Middle frontal gyrus (tissue), 1 donor: ENCODE results near the gene NOL12.
"Not testable (repeated sequence)": the region's sequence is repeated elsewhere in the genome, so short reads cannot be mapped to it uniquely, and the experiment has no call there.

Experiments
- DNase-seq: peaks from one replicate; pipeline ENCODE4 v3.0.0-alpha.2; 2015; ENCODE audit warnings: low spot score; ENCODE audit errors: extremely low spot score

The NOL12 gene

GRCh38 chr22:37686002-37686982, at the start of gene NOL12:
Gene NOL12, plus strand, starts transcription at chr22:37686343. Its CDS starts 50 bp downstream, at chr22:37686393.
- peak; percentile 76 for DNase-seq

- DNase-seq: no peak
Measured at GRCh38 chr22:37636949-37637273, 49.2 kb upstream of the NOL12 start.

GRCh38 chr22:37638391-37639069, 47.6 kb upstream of the NOL12 start:
- DNase-seq: no peak

GRCh38 chr22:37639070-37639760, 46.9 kb upstream of the NOL12 start, which contains the start of gene SH3BP1:
Gene SH3BP1, plus strand, starts transcription at chr22:37639669. Its CDS starts 119 bp downstream, at chr22:37639788.
- no peak for DNase-seq

- no peak for DNase-seq
Measured at GRCh38 chr22:37639771-37640590, 46.2 kb upstream of the NOL12 start.

GRCh38 chr22:37640591-37641560, 45.3 kb upstream of the NOL12 start:
- DNase-seq: no peak

GRCh38 chr22:37641561-37641949, 44.6 kb upstream of the NOL12 start:
- no peak for DNase-seq

- DNase-seq: peak; percentile 73
Measured at GRCh38 chr22:37643225-37643847, 42.8 kb upstream of the NOL12 start.

- no peak for DNase-seq
Measured at GRCh38 chr22:37647317-37647716, 38.8 kb upstream of the NOL12 start.

- DNase-seq: no peak
Measured at GRCh38 chr22:37647928-37648327, 38.2 kb upstream of the NOL12 start.

- no peak for DNase-seq
Measured at GRCh38 chr22:37650463-37651136, 35.5 kb upstream of the NOL12 start.

- no peak for DNase-seq
Measured at GRCh38 chr22:37654563-37655251, 31.4 kb upstream of the NOL12 start.

GRCh38 chr22:37655252-37655563, 30.9 kb upstream of the NOL12 start:
- no peak for DNase-seq

GRCh38 chr22:37656583-37656982, 29.6 kb upstream of the NOL12 start:
- DNase-seq: not testable (repeated sequence)

GRCh38 chr22:37657590-37658132, 28.5 kb upstream of the NOL12 start:
- no peak for DNase-seq

- DNase-seq: peak; percentile 96
Measured at GRCh38 chr22:37658133-37659065, 27.7 kb upstream of the NOL12 start, which contains the start of gene PDXP. Gene PDXP, plus strand, starts transcription at chr22:37658723. Its CDS starts 60 bp downstream, at chr22:37658783.
